Bronchial epithelial cell (primary cell): ENCODE data around the gene ADAM19. TPM values are rescaled to one million over a fixed set of nuclear protein-coding genes. Genes with fewer than 3 reads are reported as not detected.
A peak's percentile ranks its signal among the peaks of the same experiment; 100 is the strongest.

Source experiments
- DNase-seq: peaks from one replicate; pipeline ENCODE4 v3.0.0-alpha.2; 2010; ENCODE audit warnings: low read depth
- FAIRE-seq: peaks from 2 replicates; lab custom pipeline; 2011; peaks lifted over from hg19 to GRCh38; lab: Jason Lieb, UNC
- H3K27me3 ChIP-seq: 2 replicates; pipeline ENCODE4 v1.5.1; 2011; ENCODE audit warnings: low read length; ENCODE audit not compliant: control insufficient read depth, insufficient read depth
- H3K36me3 ChIP-seq: 2 replicates; pipeline ENCODE4 v1.5.1; 2011; ENCODE audit warnings: low read length; ENCODE audit not compliant: control insufficient read depth, insufficient read depth
- H3K4me3 ChIP-seq: 2 replicates; pipeline ENCODE4 v1.5.1; 2011; ENCODE audit warnings: mild to moderate bottlenecking, low read depth, low read length, control low read depth
- total RNA-seq: library from RNA; depleted of rRNA; stranded (reverse); fragments of >200 nt; gene quantifications from 2 replicates; pipeline ENCODE4 v1.2.1, GENCODE V29; 2014
- TF ChIP-seq, protein P1 (sequence below): IDR thresholded peaks from 2 replicates; pipeline ENCODE4 v1.5.1; 2011; ENCODE audit warnings: mild to moderate bottlenecking, moderate library complexity, low read length, control low read depth, inconsistent platforms; ENCODE audit not compliant: insufficient read depth, severe bottlenecking

Gene ADAM19
- total RNA-seq, 1 donor from 2014 or later, result 0.79 TPM

GRCh38 chr5:157613385-157614245, 38.0 kb upstream of the ADAM19 start:
- TF ChIP-seq, protein P1, sequence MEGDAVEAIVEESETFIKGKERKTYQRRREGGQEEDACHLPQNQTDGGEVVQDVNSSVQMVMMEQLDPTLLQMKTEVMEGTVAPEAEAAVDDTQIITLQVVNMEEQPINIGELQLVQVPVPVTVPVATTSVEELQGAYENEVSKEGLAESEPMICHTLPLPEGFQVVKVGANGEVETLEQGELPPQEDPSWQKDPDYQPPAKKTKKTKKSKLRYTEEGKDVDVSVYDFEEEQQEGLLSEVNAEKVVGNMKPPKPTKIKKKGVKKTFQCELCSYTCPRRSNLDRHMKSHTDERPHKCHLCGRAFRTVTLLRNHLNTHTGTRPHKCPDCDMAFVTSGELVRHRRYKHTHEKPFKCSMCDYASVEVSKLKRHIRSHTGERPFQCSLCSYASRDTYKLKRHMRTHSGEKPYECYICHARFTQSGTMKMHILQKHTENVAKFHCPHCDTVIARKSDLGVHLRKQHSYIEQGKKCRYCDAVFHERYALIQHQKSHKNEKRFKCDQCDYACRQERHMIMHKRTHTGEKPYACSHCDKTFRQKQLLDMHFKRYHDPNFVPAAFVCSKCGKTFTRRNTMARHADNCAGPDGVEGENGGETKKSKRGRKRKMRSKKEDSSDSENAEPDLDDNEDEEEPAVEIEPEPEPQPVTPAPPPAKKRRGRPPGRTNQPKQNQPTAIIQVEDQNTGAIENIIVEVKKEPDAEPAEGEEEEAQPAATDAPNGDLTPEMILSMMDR, result no peak
- DNase-seq, result no peak
- H3K36me3 ChIP-seq, result no peaks in the 10 kb centered on the region
- no peak for FAIRE-seq
- no peak overlapping the region for H3K4me3 ChIP-seq
- no peaks in the 10 kb centered on the region for H3K27me3 ChIP-seq

GRCh38 chr5:157612581-157612980, 37.0 kb upstream of the ADAM19 start:
- Histone ChIP-seq H3K4me3 (no peak overlapping the region), H3K36me3 (no peaks in the 10 kb centered on the region), H3K27me3 (no peaks in the 10 kb centered on the region)
- FAIRE-seq, result no peak
- TF ChIP-seq, protein P1, result no peak
- no peak for DNase-seq

GRCh38 chr5:157611571-157612476, 36.2 kb upstream of the ADAM19 start:
- TF ChIP-seq, protein P1, result no peak
- H3K4me3 ChIP-seq, result no peak overlapping the region
- H3K36me3 ChIP-seq, result no peaks in the 10 kb centered on the region
- FAIRE-seq, result peak; percentile 83
- no peaks in the 10 kb centered on the region for H3K27me3 ChIP-seq
- DNase-seq, result peak; percentile 85

- Histone ChIP-seq H3K4me3 (no peak overlapping the region), H3K36me3 (no peaks in the 10 kb centered on the region), H3K27me3 (no peaks in the 10 kb centered on the region)
- FAIRE-seq, result no peak
- TF ChIP-seq, protein P1, result no peak
- DNase-seq, result no peak
Measured at GRCh38 chr5:157610990-157611389, 35.4 kb upstream of the ADAM19 start.

GRCh38 chr5:157608972-157609565, 33.5 kb upstream of the ADAM19 start:
- H3K36me3 ChIP-seq, result no peaks in the 10 kb centered on the region
- FAIRE-seq (no peak), DNase-seq (no peak)
- no peaks in the 10 kb centered on the region for H3K27me3 ChIP-seq
- no peak overlapping the region for H3K4me3 ChIP-seq
- TF ChIP-seq, protein P1, result no peak
